AG04450 (cell line): ENCODE data around the gene CLCNKA. TPM values are rescaled to one million over a fixed set of nuclear protein-coding genes. Genes with fewer than 3 reads are reported as not detected.
"Not testable (repeated sequence)": the region's sequence is repeated elsewhere in the genome, so short reads cannot be mapped to it uniquely, and the experiment has no call there.

Source experiments
- CTCF ChIA-PET: fragments of 300-600, 350-600 bp; formaldehyde crosslinking; extraction: SDS; loops from one replicate; lab custom pipeline; 2022; ENCODE audit warnings: antibody characterized with exemption, inconsistent platforms; lab: Charles Lee
- POLR2A ChIA-PET: fragments of 350-600 bp; formaldehyde crosslinking; extraction: SDS; loops from one replicate; lab custom pipeline; 2021; ENCODE audit warnings: antibody characterized with exemption, inconsistent platforms; lab: Yijun Ruan, JAX
- DNase-seq: peaks from one replicate; pipeline ENCODE4 v3.0.0-alpha.2; 2011; ENCODE audit warnings: low read depth, low spot score
- H3K27ac ChIP-seq: one replicate; pipeline ENCODE4 v1.5.1; 2012; ENCODE audit warnings: low read depth, low read length, control low read depth
- H3K27me3 ChIP-seq: one replicate; pipeline ENCODE4 v1.6.0; 2012; ENCODE audit warnings: low read length; ENCODE audit not compliant: control insufficient read depth, insufficient read depth
- H3K4me3 ChIP-seq: 2 replicates; pipeline ENCODE4 v1.5.1; 2011; ENCODE audit warnings: mild to moderate bottlenecking, low read depth, low read length, control low read depth
- H3K9me3 ChIP-seq: 2 replicates; pipeline ENCODE4 v1.5.1; 2012; ENCODE audit warnings: low read length; ENCODE audit not compliant: control insufficient read depth, insufficient read depth
- polyA plus RNA-seq: library from polyadenylated mRNA; depleted of rRNA; stranded (reverse); fragments of >200 nt; gene quantifications from 2 replicates; pipeline ENCODE4 v1.2.3, GENCODE V29; 2011
- TF ChIP-seq, protein P1 (sequence below): IDR thresholded peaks from 2 replicates; pipeline ENCODE4 v1.5.1; 2011; ENCODE audit warnings: low read depth, low read length, control low read depth, inconsistent platforms

The CLCNKA gene
- polyA plus RNA-seq, 1 experiment, result not detected

DNA sequence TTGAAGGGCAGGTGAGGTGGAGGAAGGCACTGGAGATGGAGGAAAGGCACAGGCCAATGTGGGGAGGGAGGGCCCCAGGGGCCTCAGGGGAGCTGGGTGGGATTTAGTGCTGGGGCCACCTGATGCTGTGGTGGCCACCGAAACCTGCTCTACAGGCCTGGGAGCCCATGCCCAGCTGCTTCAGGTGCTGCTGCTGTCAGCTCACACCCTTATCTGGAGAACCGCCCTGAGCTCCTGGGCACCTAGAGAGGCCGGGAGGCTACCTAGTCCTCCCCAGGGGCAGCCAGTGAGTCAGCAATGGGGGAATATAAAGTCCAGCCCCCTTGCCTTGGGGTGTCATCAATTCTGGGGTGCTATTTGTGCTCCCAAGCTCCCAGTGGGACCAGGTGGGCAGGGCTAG lies 39.4 kb downstream of the CLCNKA start:
- POLR2A ChIA-PET, result no interaction called here
- no peak overlapping the region for H3K27ac ChIP-seq
- no peak overlapping the region for H3K4me3 ChIP-seq
- peaks cover 7% of the 10 kb centered on the region for H3K27me3 ChIP-seq
- CTCF ChIA-PET, result interaction anchor here (1.1 to 1.5 kb wide), 2 partner anchors 12 to 22 kb away, joined by 3 to 6 read pairs; partner anchors contain the start of gene FAM131C
- no peaks in the 10 kb centered on the region for H3K9me3 ChIP-seq
- TF ChIP-seq, protein P1, sequence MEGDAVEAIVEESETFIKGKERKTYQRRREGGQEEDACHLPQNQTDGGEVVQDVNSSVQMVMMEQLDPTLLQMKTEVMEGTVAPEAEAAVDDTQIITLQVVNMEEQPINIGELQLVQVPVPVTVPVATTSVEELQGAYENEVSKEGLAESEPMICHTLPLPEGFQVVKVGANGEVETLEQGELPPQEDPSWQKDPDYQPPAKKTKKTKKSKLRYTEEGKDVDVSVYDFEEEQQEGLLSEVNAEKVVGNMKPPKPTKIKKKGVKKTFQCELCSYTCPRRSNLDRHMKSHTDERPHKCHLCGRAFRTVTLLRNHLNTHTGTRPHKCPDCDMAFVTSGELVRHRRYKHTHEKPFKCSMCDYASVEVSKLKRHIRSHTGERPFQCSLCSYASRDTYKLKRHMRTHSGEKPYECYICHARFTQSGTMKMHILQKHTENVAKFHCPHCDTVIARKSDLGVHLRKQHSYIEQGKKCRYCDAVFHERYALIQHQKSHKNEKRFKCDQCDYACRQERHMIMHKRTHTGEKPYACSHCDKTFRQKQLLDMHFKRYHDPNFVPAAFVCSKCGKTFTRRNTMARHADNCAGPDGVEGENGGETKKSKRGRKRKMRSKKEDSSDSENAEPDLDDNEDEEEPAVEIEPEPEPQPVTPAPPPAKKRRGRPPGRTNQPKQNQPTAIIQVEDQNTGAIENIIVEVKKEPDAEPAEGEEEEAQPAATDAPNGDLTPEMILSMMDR, result no peak
- DNase-seq, result no peak

DNA sequence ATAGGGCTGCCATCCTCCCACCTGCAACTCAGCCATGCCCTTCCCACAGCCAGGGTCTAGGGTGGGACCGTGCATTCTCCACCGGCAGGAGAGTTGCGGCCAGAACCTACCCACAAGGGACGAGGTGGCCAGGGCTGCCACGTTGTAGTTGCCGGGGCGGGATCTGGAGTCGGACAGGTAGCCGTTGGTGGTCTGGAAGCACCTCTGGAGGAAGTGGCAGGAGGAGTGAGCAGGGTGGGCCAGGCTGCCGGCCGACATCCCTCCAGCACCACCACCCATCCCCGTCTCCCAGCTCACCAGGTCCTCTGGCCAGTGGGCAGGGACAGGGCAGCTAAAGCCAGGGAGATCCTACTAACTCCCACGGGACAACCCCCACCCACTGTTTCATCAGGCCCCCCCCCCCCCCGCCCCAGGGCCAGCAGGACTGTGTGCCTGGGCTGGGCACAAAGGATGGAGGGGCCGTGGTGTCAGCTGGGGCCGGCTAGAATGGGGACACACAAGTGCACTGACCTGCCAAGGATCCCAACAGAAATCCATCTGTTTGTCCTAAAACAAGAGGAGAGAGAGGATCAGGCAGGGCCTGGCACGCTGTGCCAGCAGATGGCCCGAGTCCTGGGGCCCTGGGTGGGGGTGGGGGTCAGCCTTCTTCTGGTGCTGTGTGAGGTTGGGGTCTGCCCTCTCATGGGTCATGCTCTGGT lies 40.3 kb downstream of the CLCNKA start:
- H3K4me3 ChIP-seq, H3K9me3 ChIP-seq, DNase-seq, H3K27ac ChIP-seq, POLR2A ChIA-PET: not testable (repeated sequence)
- peaks cover 11% of the 10 kb centered on the region for H3K27me3 ChIP-seq
- CTCF ChIA-PET, result interaction anchor here (0.6 kb wide), 1 partner anchor 322 kb away, joined by 4 read pairs; no protein-coding TSS in a partner anchor

DNA sequence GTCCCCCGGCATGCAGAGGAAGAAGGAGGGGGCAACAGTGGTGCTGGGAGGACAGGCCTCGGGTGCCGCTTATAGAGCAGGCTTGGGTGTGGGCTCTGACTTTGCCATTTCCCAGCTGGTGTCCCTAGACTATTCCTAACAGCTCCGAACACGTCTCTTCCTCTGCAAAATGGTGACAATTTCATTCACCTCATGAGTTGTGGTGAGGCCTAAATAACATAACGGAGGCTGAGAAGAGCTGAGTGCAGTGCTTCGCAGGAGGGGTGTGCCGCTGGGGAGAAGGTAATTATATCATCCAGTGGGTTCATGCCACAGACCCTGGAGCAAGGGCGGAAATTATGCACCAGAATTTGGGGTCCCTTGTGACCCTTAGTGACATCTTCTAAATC lies 40.8 kb downstream of the CLCNKA start:
- CTCF ChIA-PET, result interaction anchor here (0.6 kb wide), 1 partner anchor 322 kb away, joined by 4 read pairs; no protein-coding TSS in a partner anchor
- H3K9me3 ChIP-seq, DNase-seq, POLR2A ChIA-PET, H3K27ac ChIP-seq, H3K4me3 ChIP-seq: not testable (repeated sequence)
- H3K27me3 ChIP-seq, result peaks cover 16% of the 10 kb centered on the region

DNA sequence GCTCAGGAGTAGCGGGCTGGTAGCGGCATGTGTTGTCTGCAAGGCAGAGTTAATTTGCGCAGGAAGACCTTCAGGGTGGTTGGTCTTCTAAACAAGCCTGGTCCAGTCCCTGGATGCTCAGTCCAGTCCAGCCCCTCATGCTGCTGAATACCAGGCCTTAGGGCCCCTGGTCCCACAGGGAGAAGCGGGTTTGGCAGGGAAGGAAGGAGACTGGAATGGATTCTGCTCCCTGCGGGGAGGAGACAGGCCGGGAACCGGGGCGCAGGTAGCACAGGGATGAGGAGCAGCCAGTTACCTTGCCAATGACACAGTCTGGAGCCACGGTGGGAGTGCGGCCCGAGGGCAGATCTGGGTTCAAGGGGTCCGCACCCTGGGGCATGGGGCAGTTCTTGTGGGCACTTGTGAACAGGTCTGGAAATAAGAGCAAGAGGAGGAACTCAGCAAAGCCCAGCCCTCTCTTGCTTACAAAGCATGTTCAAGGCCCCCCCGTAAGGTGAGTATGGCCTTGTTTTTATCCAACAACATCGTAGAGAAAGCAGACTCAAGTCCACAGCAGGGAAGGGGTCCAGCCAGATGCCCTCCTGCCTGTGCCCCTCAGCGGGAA lies 41.5 kb downstream of the CLCNKA start:
- no peaks in the 10 kb centered on the region for H3K9me3 ChIP-seq

DNA sequence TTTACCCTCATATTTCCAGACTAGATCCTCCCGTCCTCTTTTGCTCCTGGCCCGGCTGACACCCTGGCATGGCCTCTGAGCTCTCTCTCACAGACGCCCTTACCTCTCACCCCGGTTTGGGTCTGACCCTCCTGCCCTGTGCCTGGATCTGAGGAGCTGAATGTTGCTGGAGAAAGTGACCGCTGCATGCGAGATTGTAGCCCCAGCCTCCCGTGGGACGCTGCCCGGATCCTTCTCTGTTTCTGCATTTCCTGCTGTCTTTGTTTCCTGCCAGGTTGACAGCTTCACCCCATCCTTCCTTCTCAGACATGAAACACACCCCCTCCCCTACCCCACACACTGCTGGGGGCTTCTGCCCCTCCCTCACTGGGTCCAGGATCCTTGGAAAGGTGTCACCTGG lies 42.1 kb downstream of the CLCNKA start:
- H3K4me3 ChIP-seq, result no peak overlapping the region
- CTCF ChIA-PET, result interaction anchor here (0.6 to 1.4 kb wide), 2 partner anchors 9 to 11 kb away, joined by 4 to 5 read pairs; no protein-coding TSS in a partner anchor

More for the DNA sequence above, 41.5 kb downstream of the CLCNKA start:
- TF ChIP-seq, protein P1, result no peak
- POLR2A ChIA-PET, result no interaction called here
- CTCF ChIA-PET, result interaction anchor here (0.6 kb wide), 1 partner anchor 12 kb away, joined by 5 read pairs; no protein-coding TSS in a partner anchor
- H3K27ac ChIP-seq, result no peak overlapping the region
- H3K4me3 ChIP-seq, result no peak overlapping the region
- peaks cover 20% of the 10 kb centered on the region for H3K27me3 ChIP-seq
- DNase-seq, result no peak

More for the DNA sequence above, 42.1 kb downstream of the CLCNKA start:
- Histone ChIP-seq H3K27ac (no peak overlapping the region), H3K27me3 (peaks cover 20% of the 10 kb centered on the region), H3K9me3 (no peaks in the 10 kb centered on the region)
- no peak for DNase-seq
- TF ChIP-seq, protein P1, result no peak
- POLR2A ChIA-PET, result no interaction called here
